ENCODE results near the gene MSN.

DNA sequence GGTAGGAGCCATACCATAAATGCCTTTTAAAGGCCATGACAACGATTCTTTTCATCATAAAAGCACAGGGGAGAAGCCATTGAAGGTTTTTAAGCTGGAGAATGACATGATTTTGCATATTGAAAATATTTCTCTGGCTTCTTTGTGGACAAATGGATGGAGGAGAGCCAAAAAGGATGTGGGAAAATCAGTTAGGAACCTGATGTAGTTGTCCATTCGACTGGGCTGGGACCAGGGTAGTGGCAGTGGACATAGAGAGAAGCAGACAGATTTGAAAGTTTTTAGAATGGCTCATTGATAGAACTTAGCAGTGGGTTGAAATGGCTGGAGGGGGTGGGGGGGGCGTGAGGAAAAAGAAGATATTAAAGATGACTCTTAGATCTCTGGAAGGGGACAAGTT, 19.7 kb upstream of the MSN start:
- TF ChIP-seq, protein P1, sequence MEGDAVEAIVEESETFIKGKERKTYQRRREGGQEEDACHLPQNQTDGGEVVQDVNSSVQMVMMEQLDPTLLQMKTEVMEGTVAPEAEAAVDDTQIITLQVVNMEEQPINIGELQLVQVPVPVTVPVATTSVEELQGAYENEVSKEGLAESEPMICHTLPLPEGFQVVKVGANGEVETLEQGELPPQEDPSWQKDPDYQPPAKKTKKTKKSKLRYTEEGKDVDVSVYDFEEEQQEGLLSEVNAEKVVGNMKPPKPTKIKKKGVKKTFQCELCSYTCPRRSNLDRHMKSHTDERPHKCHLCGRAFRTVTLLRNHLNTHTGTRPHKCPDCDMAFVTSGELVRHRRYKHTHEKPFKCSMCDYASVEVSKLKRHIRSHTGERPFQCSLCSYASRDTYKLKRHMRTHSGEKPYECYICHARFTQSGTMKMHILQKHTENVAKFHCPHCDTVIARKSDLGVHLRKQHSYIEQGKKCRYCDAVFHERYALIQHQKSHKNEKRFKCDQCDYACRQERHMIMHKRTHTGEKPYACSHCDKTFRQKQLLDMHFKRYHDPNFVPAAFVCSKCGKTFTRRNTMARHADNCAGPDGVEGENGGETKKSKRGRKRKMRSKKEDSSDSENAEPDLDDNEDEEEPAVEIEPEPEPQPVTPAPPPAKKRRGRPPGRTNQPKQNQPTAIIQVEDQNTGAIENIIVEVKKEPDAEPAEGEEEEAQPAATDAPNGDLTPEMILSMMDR (IDR thresholded peaks at IDR 0.05; ENCODE audit: low read length) = no peak
- TF ChIP-seq EZH2 (IDR thresholded peaks at IDR 0.05; ENCODE audit: borderline replicate concordance, low read length) = no peak

Data from OCI-LY1 (cell line).